ENCODE measurements around the gene MARCHF3.
"Not testable (repeated sequence)": the region's sequence is repeated elsewhere in the genome, so short reads cannot be mapped to it uniquely, and the experiment has no call there.

The MARCHF3 gene

GRCh38 chr5:127055880-127056653 lies 25.7 kb upstream of the MARCHF3 start:
- no peaks in the 10 kb centered on the region for H3K9me3 ChIP-seq (ENCODE audit: insufficient read depth, low read depth, low read length)
- no peaks in the 10 kb centered on the region for H3K79me2 ChIP-seq (ENCODE audit: insufficient read depth, low read length)
- no peak overlapping the region for H3K4me3 ChIP-seq (ENCODE audit: low read length, poor library complexity, severe bottlenecking)
- no peak overlapping the region for H3K4me2 ChIP-seq (ENCODE audit: low read depth, low read length, poor library complexity, severe bottlenecking)
- no peaks in the 10 kb centered on the region for H4K20me1 ChIP-seq (ENCODE audit: insufficient read depth, low read length, poor library complexity, severe bottlenecking)
- no peak overlapping the region for H3K9ac ChIP-seq (ENCODE audit: low read depth, low read length, poor library complexity, severe bottlenecking)
- no peaks in the 10 kb centered on the region for H3K36me3 ChIP-seq (ENCODE audit: insufficient read depth, low read length)
- H3F3A ChIP-seq (ENCODE audit: low read depth): no peaks in the 10 kb centered on the region
- H3K4me1 ChIP-seq (ENCODE audit: insufficient read depth, low read length, poor library complexity, severe bottlenecking): peaks cover 3% of the 10 kb centered on the region
- H2AFZ ChIP-seq (ENCODE audit: low read length): no peak overlapping the region
- H3K27me3 ChIP-seq (ENCODE audit: insufficient read depth, low read length, poor library complexity, severe bottlenecking): no peaks in the 10 kb centered on the region
- no peaks in the 10 kb centered on the region for H3K9me2 ChIP-seq (replicated peaks; ENCODE audit: low read depth, low read length)
- TF ChIP-seq CTCF (conservative IDR thresholded peaks at IDR 0.05; ENCODE audit: low read length) (no peak), EZH2phosphoT487 (IDR thresholded peaks at IDR 0.05; ENCODE audit: borderline replicate concordance) (no peak)

GRCh38 chr5:127053551-127053950 lies 23.2 kb upstream of the MARCHF3 start:
- not testable (repeated sequence) for H3K9me2 ChIP-seq (replicated peaks; ENCODE audit: low read depth, low read length); H3K9me3 ChIP-seq (ENCODE audit: insufficient read depth, low read depth, low read length); H3K4me3 ChIP-seq (ENCODE audit: low read length, poor library complexity, severe bottlenecking); H3K79me2 ChIP-seq (ENCODE audit: insufficient read depth, low read length); H3K36me3 ChIP-seq (ENCODE audit: insufficient read depth, low read length); H4K20me1 ChIP-seq (ENCODE audit: insufficient read depth, low read length, poor library complexity, severe bottlenecking); H3K27me3 ChIP-seq (ENCODE audit: insufficient read depth, low read length, poor library complexity, severe bottlenecking); H2AFZ ChIP-seq (ENCODE audit: low read length); H3K4me2 ChIP-seq (ENCODE audit: low read depth, low read length, poor library complexity, severe bottlenecking); H3K4me1 ChIP-seq (ENCODE audit: insufficient read depth, low read length, poor library complexity, severe bottlenecking); H3K9ac ChIP-seq (ENCODE audit: low read depth, low read length, poor library complexity, severe bottlenecking); H3F3A ChIP-seq (ENCODE audit: low read depth)

- no peak for TF ChIP-seq CTCF (conservative IDR thresholded peaks at IDR 0.05; ENCODE audit: low read length)
- no peak for TF ChIP-seq EZH2phosphoT487 (IDR thresholded peaks at IDR 0.05; ENCODE audit: borderline replicate concordance)
- Histone ChIP-seq H3F3A (ENCODE audit: low read depth) (no peaks in the 10 kb centered on the region), H3K4me1 (ENCODE audit: insufficient read depth, low read length, poor library complexity, severe bottlenecking) (peaks cover 3% of the 10 kb centered on the region), H3K79me2 (ENCODE audit: insufficient read depth, low read length) (no peaks in the 10 kb centered on the region), H3K4me2 (ENCODE audit: low read depth, low read length, poor library complexity, severe bottlenecking) (no peak overlapping the region), H2AFZ (ENCODE audit: low read length) (no peak overlapping the region), H3K9me2 (replicated peaks; ENCODE audit: low read depth, low read length) (no peaks in the 10 kb centered on the region), H3K4me3 (ENCODE audit: low read length, poor library complexity, severe bottlenecking) (no peak overlapping the region), H3K36me3 (ENCODE audit: insufficient read depth, low read length) (no peaks in the 10 kb centered on the region), H4K20me1 (ENCODE audit: insufficient read depth, low read length, poor library complexity, severe bottlenecking) (no peaks in the 10 kb centered on the region), H3K9me3 (ENCODE audit: insufficient read depth, low read depth, low read length) (no peaks in the 10 kb centered on the region), H3K9ac (ENCODE audit: low read depth, low read length, poor library complexity, severe bottlenecking) (no peak overlapping the region), H3K27me3 (ENCODE audit: insufficient read depth, low read length, poor library complexity, severe bottlenecking) (no peaks in the 10 kb centered on the region)
Measured at GRCh38 chr5:127053049-127053448, 22.7 kb upstream of the MARCHF3 start.

- no peaks in the 10 kb centered on the region for H3F3A ChIP-seq (ENCODE audit: low read depth)
- H3K9me3 ChIP-seq (ENCODE audit: insufficient read depth, low read depth, low read length): no peaks in the 10 kb centered on the region
- H3K9ac ChIP-seq (ENCODE audit: low read depth, low read length, poor library complexity, severe bottlenecking): no peak overlapping the region
- no peaks in the 10 kb centered on the region for H3K36me3 ChIP-seq (ENCODE audit: insufficient read depth, low read length)
- H3K4me3 ChIP-seq (ENCODE audit: low read length, poor library complexity, severe bottlenecking): no peak overlapping the region
- no peaks in the 10 kb centered on the region for H4K20me1 ChIP-seq (ENCODE audit: insufficient read depth, low read length, poor library complexity, severe bottlenecking)
- H3K4me2 ChIP-seq (ENCODE audit: low read depth, low read length, poor library complexity, severe bottlenecking): no peak overlapping the region
- H3K27me3 ChIP-seq (ENCODE audit: insufficient read depth, low read length, poor library complexity, severe bottlenecking): no peaks in the 10 kb centered on the region
- no peaks in the 10 kb centered on the region for H3K9me2 ChIP-seq (replicated peaks; ENCODE audit: low read depth, low read length)
- H3K4me1 ChIP-seq (ENCODE audit: insufficient read depth, low read length, poor library complexity, severe bottlenecking): peaks cover 3% of the 10 kb centered on the region
- no peak overlapping the region for H2AFZ ChIP-seq (ENCODE audit: low read length)
- TF ChIP-seq EZH2phosphoT487 (IDR thresholded peaks at IDR 0.05; ENCODE audit: borderline replicate concordance) (no peak), CTCF (conservative IDR thresholded peaks at IDR 0.05; ENCODE audit: low read length) (no peak)
- H3K79me2 ChIP-seq (ENCODE audit: insufficient read depth, low read length): no peaks in the 10 kb centered on the region
Measured at GRCh38 chr5:127051591-127051990, 21.2 kb upstream of the MARCHF3 start.

Data from Loucy (cell line).